Smooth muscle cell (in vitro differentiated cells): ENCODE measurements around the gene SUMO4. TPM values are rescaled to one million over a fixed set of nuclear protein-coding genes. Genes with fewer than 3 reads are reported as not detected.

Source experiments
- DNase-seq: peaks from one replicate; lab custom pipeline; 2025; ENCODE audit not compliant: unreplicated experiment; lab: John Stamatoyannopoulos, UW
- H2AFZ ChIP-seq: fragments of 200-600 bp; sonication (generic); 2 replicates; pipeline ENCODE4 v1.6.0; 2016; ENCODE audit warnings: antibody characterized with exemption, low read depth, mild to moderate bottlenecking
- H3F3A ChIP-seq: fragments of 200-600 bp; sonication (generic); 2 replicates; pipeline ENCODE4 v1.6.0; 2017; ENCODE audit warnings: antibody characterized with exemption, low read depth
- H3K27ac ChIP-seq: fragments of 200-600 bp; sonication (generic); 2 replicates; pipeline ENCODE4 v1.5.1; 2016; ENCODE audit warnings: low read depth, mild to moderate bottlenecking
- H3K27me3 ChIP-seq: fragments of 200-600 bp; sonication (generic); 2 replicates; pipeline ENCODE4 v1.6.1; 2016; ENCODE audit warnings: low read depth, mild to moderate bottlenecking
- H3K36me3 ChIP-seq: fragments of 200-600 bp; sonication (generic); 2 replicates; pipeline ENCODE4 v1.5.1; 2016; ENCODE audit warnings: low read depth
- H3K4me1 ChIP-seq: fragments of 200-600 bp; sonication (generic); 2 replicates; pipeline ENCODE4 v1.5.1; 2016; ENCODE audit warnings: low read depth
- H3K4me2 ChIP-seq: fragments of 200-600 bp; sonication (generic); 2 replicates; pipeline ENCODE4 v1.6.0; 2016; ENCODE audit warnings: mild to moderate bottlenecking
- H3K4me3 ChIP-seq: fragments of 200-600 bp; sonication (generic); 2 replicates; pipeline ENCODE4 v1.5.1; 2016; ENCODE audit warnings: mild to moderate bottlenecking
- H3K79me2 ChIP-seq: fragments of 200-600 bp; sonication (generic); 2 replicates; pipeline ENCODE4 v1.6.0; 2016; ENCODE audit warnings: low read depth, mild to moderate bottlenecking
- H3K9ac ChIP-seq: fragments of 200-600 bp; sonication (generic); 2 replicates; pipeline ENCODE4 v1.6.0; 2016; ENCODE audit warnings: low read depth
- H3K9me3 ChIP-seq: fragments of 200-600 bp; sonication (generic); replicated peaks from 2 replicates; pipeline ENCODE4 v1.5.1; 2016; ENCODE audit warnings: low read depth
- H4K20me1 ChIP-seq: fragments of 200-600 bp; sonication (generic); 2 replicates; pipeline ENCODE4 v1.6.0; 2016; ENCODE audit warnings: low read depth
- CTCF ChIP-seq: fragments of 200-600 bp; sonication (generic); IDR thresholded peaks from 2 replicates; pipeline ENCODE4 v1.5.1; 2017; ENCODE audit warnings: borderline replicate concordance, mild to moderate bottlenecking, antibody characterized with exemption; ENCODE audit not compliant: insufficient read depth, poor library complexity, severe bottlenecking
- WGBS: methylation state at CpG from one replicate; pipeline ENCODE4 v1.1.7; 2016; ENCODE audit warnings: low lambda C conversion rate; 5-methylcytosine and 5-hydroxymethylcytosine counted together
- polyA plus RNA-seq: library from polyadenylated mRNA; unstranded; fragments of >200 nt; fragmentation: Nextera tagmentation; extraction: Ambion mirVana; gene quantifications from 2 replicates; pipeline ENCODE4 v1.2.1, GENCODE V29; 2016
- total RNA-seq: library from RNA; depleted of rRNA; stranded (reverse); fragments of >200 nt; gene quantifications from 2 replicates; pipeline ENCODE4 v1.2.3, GENCODE V29; 2014

The SUMO4 gene
- total and polyA plus RNA-seq, 2 experiments from 2014 or later = 0.15 to 1.4 TPM

GRCh38 chr6:149438855-149439254 is 38.8 kb downstream of the SUMO4 start:
- Histone ChIP-seq H3F3A (no peaks in the 10 kb centered on the region), H3K27me3 (no peaks in the 10 kb centered on the region), H3K9ac (no peak overlapping the region), H3K79me2 (no peaks in the 10 kb centered on the region), H3K4me2 (no peak overlapping the region), H3K4me1 (no peaks in the 10 kb centered on the region), H3K27ac (no peak overlapping the region), H3K36me3 (no peaks in the 10 kb centered on the region), H4K20me1 (no peaks in the 10 kb centered on the region), H3K9me3 (no peaks in the 10 kb centered on the region), H2AFZ (no peak overlapping the region), H3K4me3 (no peak overlapping the region)
- no peak for TF ChIP-seq CTCF
- WGBS = 94% methylated on average over 3 of the region's 3 CpGs
- no peak for DNase-seq

DNA sequence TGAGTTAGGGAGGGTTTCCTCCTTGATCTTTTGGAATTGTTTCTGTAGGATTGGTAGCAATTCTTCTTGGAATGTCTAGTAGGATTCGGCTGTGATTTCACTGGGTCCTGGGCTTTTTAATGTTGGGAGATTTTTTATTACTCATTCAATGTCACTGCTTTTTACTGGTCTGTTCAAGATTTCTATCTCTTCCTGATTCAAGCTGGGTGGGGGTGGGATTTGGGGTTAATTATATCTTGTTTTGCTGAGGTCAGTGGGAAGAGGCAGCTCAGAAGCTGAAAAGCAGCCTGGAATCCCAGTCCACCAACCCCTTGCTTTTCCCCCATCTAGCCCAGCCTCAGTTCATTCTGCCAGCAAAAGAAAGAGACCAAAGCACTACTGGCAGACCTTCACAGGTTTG is 39.6 kb downstream of the SUMO4 start:
- Histone ChIP-seq H2AFZ (no peak overlapping the region), H3K27me3 (no peaks in the 10 kb centered on the region), H3K36me3 (no peaks in the 10 kb centered on the region), H3K27ac (no peak overlapping the region), H3F3A (no peaks in the 10 kb centered on the region), H3K9me3 (no peaks in the 10 kb centered on the region), H4K20me1 (no peaks in the 10 kb centered on the region), H3K4me3 (no peak overlapping the region), H3K79me2 (no peaks in the 10 kb centered on the region), H3K4me1 (no peaks in the 10 kb centered on the region), H3K4me2 (no peak overlapping the region), H3K9ac (no peak overlapping the region)
- no peak for DNase-seq
- no peak for TF ChIP-seq CTCF
- WGBS = 77% methylated on average over 1 of the region's 1 CpG

GRCh38 chr6:149440735-149441671 is 40.9 kb downstream of the SUMO4 start:
- Histone ChIP-seq H3K27me3 (no peaks in the 10 kb centered on the region), H3F3A (no peaks in the 10 kb centered on the region), H3K4me3 (no peak overlapping the region), H3K9ac (no peak overlapping the region), H3K27ac (no peak overlapping the region), H3K4me2 (no peak overlapping the region), H4K20me1 (no peaks in the 10 kb centered on the region), H3K4me1 (no peaks in the 10 kb centered on the region), H2AFZ (no peak overlapping the region), H3K9me3 (no peaks in the 10 kb centered on the region), H3K36me3 (no peaks in the 10 kb centered on the region), H3K79me2 (no peaks in the 10 kb centered on the region)
- TF ChIP-seq CTCF = no peak
- 83% methylated on average over 16 of the region's 16 CpGs for WGBS
- no peak for DNase-seq

DNA sequence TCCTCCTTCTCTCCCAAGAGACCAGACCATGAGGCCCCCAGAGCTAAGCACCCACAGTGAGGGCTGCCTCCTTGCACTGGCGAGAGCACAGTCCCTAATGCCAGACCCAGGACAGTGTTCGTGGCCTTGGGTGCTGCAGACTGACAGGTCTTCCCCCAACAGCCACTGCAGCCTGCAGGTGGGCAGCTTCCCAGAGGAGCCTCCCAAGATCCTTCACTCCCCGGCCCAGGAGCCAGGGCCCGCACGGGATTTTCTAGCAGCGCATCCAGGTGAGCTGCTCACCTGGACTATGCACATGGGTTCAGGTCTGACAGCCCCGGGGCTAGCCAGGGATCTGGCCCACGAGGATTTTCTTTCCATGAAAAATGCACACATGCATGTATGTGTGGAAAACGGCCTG is 41.7 kb downstream of the SUMO4 start:
- Histone ChIP-seq H4K20me1 (no peaks in the 10 kb centered on the region), H3K9me3 (no peaks in the 10 kb centered on the region), H3K79me2 (no peaks in the 10 kb centered on the region), H3K9ac (no peak overlapping the region), H3K4me2 (no peak overlapping the region), H3K4me1 (no peaks in the 10 kb centered on the region), H3K36me3 (no peaks in the 10 kb centered on the region), H3F3A (no peaks in the 10 kb centered on the region), H2AFZ (no peak overlapping the region), H3K27me3 (no peaks in the 10 kb centered on the region), H3K4me3 (no peak overlapping the region), H3K27ac (no peak overlapping the region)
- 83% methylated on average over 9 of the region's 9 CpGs for WGBS
- TF ChIP-seq CTCF = no peak
- DNase-seq = no peak
